Esophagus muscularis mucosa (tissue), 4 donors: Measurements from ENCODE around the gene NR2F1. TPM values are rescaled to one million over a fixed set of nuclear protein-coding genes. Genes with fewer than 3 reads are reported as not detected.

ENCODE experiments used
- DNase-seq: peaks from one replicate; pipeline ENCODE4 v3.0.0-alpha.2; 2017; ENCODE audit errors: extremely low spot score
- H3K27ac ChIP-seq, 4 donors: fragments of 200-600 bp; sonication (generic); replicated peaks in 1 of 4; 1 replicate in 3 of 4; 2 replicates in 1 of 4; pipeline ENCODE4 v1.5.1; 2016 to 2019; ENCODE audit warnings: mild to moderate bottlenecking in 1 of 4
- H3K27me3 ChIP-seq, 4 donors: fragments of 200-600 bp; sonication (generic); one replicate each; pipeline versions ENCODE4 v1.5.1 to v1.6.0; 2016 to 2019
- H3K36me3 ChIP-seq, 4 donors: fragments of 200-600 bp; sonication (generic); one replicate each; pipeline ENCODE4 v1.5.1; 2016 to 2019
- H3K4me1 ChIP-seq, 4 donors: fragments of 200-600 bp; sonication (generic); one replicate each; pipeline ENCODE4 v1.5.1; 2016 to 2019
- H3K4me3 ChIP-seq, 4 donors: fragments of 200-600 bp; sonication (generic); 1 replicate in 2 of 4; 2 replicates in 2 of 4; pipeline ENCODE4 v1.5.1; 2016 to 2019; ENCODE audit warnings: mild to moderate bottlenecking in 4 of 4, moderate library complexity in 1 of 4
- H3K9me3 ChIP-seq, 4 donors: fragments of 200-600 bp; sonication (generic); 1 replicate in 3 of 4; 2 replicates in 1 of 4; pipeline ENCODE4 v1.5.1; 2016 to 2019
- CTCF ChIP-seq, 3 experiments: fragments of 200-600 bp in 2 of 3; fragments of 450-650 bp in 1 of 3; sonication (generic) in 2 of 3; IDR thresholded peaks; one replicate each; pipeline ENCODE4 v1.5.1; 2017 to 2019; ENCODE audit warnings: antibody characterized with exemption in 3 of 3, mild to moderate bottlenecking in 2 of 3, moderate library complexity in 1 of 3
- EP300 ChIP-seq: sonication (generic); formaldehyde crosslinking; IDR thresholded peaks from one replicate; pipeline ENCODE4 v1.6.1; 2017; ENCODE audit warnings: antibody characterized with exemption
- POLR2A ChIP-seq: fragments of 450-650 bp; IDR thresholded peaks from one replicate; pipeline ENCODE4 v1.6.1; 2017; ENCODE audit warnings: antibody characterized with exemption, moderate library complexity, mild to moderate bottlenecking, low read depth
- POLR2AphosphoS5 ChIP-seq, 2 donors: sonication (generic); formaldehyde crosslinking; IDR thresholded peaks; one replicate each; pipeline ENCODE4 v1.6.1; 2017; ENCODE audit warnings: antibody characterized with exemption in 2 of 2
- WGBS: methylation state at CpG from one replicate; pipeline ENCODE4 v1.1.5; 2018; 5-methylcytosine and 5-hydroxymethylcytosine counted together
- intact Hi-C: fragments of 100-400 bp; cut with DNase I; formaldehyde crosslinking; loops from one replicate; pipeline ENCODE4 v1.15.1; 2023
- total RNA-seq, 4 donors: library from RNA; depleted of rRNA; stranded (reverse); fragments of >200 nt; gene quantifications; one replicate each; pipeline versions ENCODE4 v1.1.0 to v1.2.1, GENCODE V29; 2016

Gene NR2F1
- total RNA-seq, 4 donors from 2014 or later: 17.4 to 43.8 (median 40.6) TPM

- 72% methylated on average over 1 of the region's 1 CpG for WGBS
- no peak for DNase-seq
- no peaks in the 10 kb centered on the region for H3K9me3 ChIP-seq
- no peak for TF ChIP-seq CTCF (IDR thresholded peaks at IDR 0.05)
- TF ChIP-seq POLR2AphosphoS5 (IDR thresholded peaks at IDR 0.05): no peak
- peaks cover 0 to 4% (median 0%) of the 10 kb centered on the region in 4 donors for H3K36me3 ChIP-seq
- peaks cover 0 to 20% (median 0%) of the 10 kb centered on the region in 4 donors for H3K27me3 ChIP-seq
- H3K4me1 ChIP-seq: peaks cover 13 to 41% (median 28%) of the 10 kb centered on the region in 4 donors
- H3K4me3 ChIP-seq: no peak overlapping the region
- intact Hi-C loops: no loop called here
- H3K27ac ChIP-seq: no peak overlapping the region
These were observed 15.6 kb upstream of the NR2F1 start for GRCh38 chr5:93567424-93567823.

GRCh38 chr5:93569300-93570160 lies 13.5 kb upstream of the NR2F1 start:
- peaks cover 0 to 4% (median 0%) of the 10 kb centered on the region in 4 donors for H3K36me3 ChIP-seq
- TF ChIP-seq POLR2A (no peak), CTCF (IDR thresholded peaks at IDR 0.05) (no peak), EP300 (no peak), POLR2AphosphoS5 (IDR thresholded peaks at IDR 0.05) (no peak)
- no peak overlapping the region for H3K27ac ChIP-seq
- DNase-seq: no peak
- H3K4me1 ChIP-seq: peaks cover 14 to 56% (median 36%) of the 10 kb centered on the region in 4 donors
- no peaks in the 10 kb centered on the region for H3K9me3 ChIP-seq
- no peak overlapping the region for H3K4me3 ChIP-seq
- intact Hi-C loops: no loop called here
- 63% methylated on average over 13 of the region's 13 CpGs for WGBS
- H3K27me3 ChIP-seq: peaks cover 0 to 31% (median 0%) of the 10 kb centered on the region in 4 donors

- H3K27me3 ChIP-seq: peaks cover 0 to 31% (median under 1%) of the 10 kb centered on the region in 4 donors
- no peak for DNase-seq
- peak overlapping the region; percentile 21 to 37 (median 22) for H3K4me3 ChIP-seq
- WGBS: 59% methylated on average over 43 of the region's 70 CpGs
- intact Hi-C loops: no loop called here
- peak overlapping the region in 1 of 4 donors; percentile 37 for H3K27ac ChIP-seq
- no peaks in the 10 kb centered on the region for H3K9me3 ChIP-seq
- peaks cover 0 to 4% (median 0%) of the 10 kb centered on the region in 4 donors for H3K36me3 ChIP-seq
- no peak for TF ChIP-seq CTCF (IDR thresholded peaks at IDR 0.05)
- no peak for TF ChIP-seq POLR2A
- no peak for TF ChIP-seq POLR2AphosphoS5 (IDR thresholded peaks at IDR 0.05)
- TF ChIP-seq EP300: no peak
- peaks cover 14 to 66% (median 44%) of the 10 kb centered on the region in 4 donors for H3K4me1 ChIP-seq
These were observed 12.5 kb upstream of the NR2F1 start for GRCh38 chr5:93570294-93571113.

- H3K9me3 ChIP-seq: no peaks in the 10 kb centered on the region
- no peak for DNase-seq
- WGBS: 72% methylated on average over 28 of the region's 32 CpGs
- H3K4me1 ChIP-seq: peaks cover 14 to 74% (median 47%) of the 10 kb centered on the region in 4 donors
- H3K27ac ChIP-seq: peak overlapping the region in 2 of 4 donors; percentile 37 to 95
- TF ChIP-seq EP300: no peak
- no peak for TF ChIP-seq CTCF (IDR thresholded peaks at IDR 0.05)
- no peak for TF ChIP-seq POLR2A
- no peak for TF ChIP-seq POLR2AphosphoS5 (IDR thresholded peaks at IDR 0.05)
- peaks cover 0 to 31% (median 2%) of the 10 kb centered on the region in 4 donors for H3K27me3 ChIP-seq
- H3K4me3 ChIP-seq: peak overlapping the region in 3 of 4 donors; percentile 37 to 42 (median 39)
- H3K36me3 ChIP-seq: peaks cover 0 to 4% (median 0%) of the 10 kb centered on the region in 4 donors
- intact Hi-C loops: no loop called here
These were observed 11.7 kb upstream of the NR2F1 start for GRCh38 chr5:93571114-93571949.
